Mesothelial cell of epicardium (in vitro differentiated cells): ENCODE measurements around the gene TESK2. TPM values are rescaled to one million over a fixed set of nuclear protein-coding genes. Genes with fewer than 3 reads are reported as not detected.
"Not testable (repeated sequence)": the region's sequence is repeated elsewhere in the genome, so short reads cannot be mapped to it uniquely, and the experiment has no call there.

Experiments
- DNase-seq, 2 experiments: peaks; one replicate each; pipeline ENCODE4 v3.0.0; 2021; ENCODE audit warnings: low spot score in 2 of 2; ENCODE audit not compliant: unreplicated experiment in 2 of 2
- H3K27ac Mint-ChIP-seq: 2 replicates; pipeline ENCODE4 v1.8.0; 2021; ENCODE audit warnings: mixed read lengths
- H3K27me3 Mint-ChIP-seq: 2 replicates; pipeline ENCODE4 v1.8.0; 2021; ENCODE audit warnings: low read depth, mixed read lengths
- H3K36me3 Mint-ChIP-seq: 2 replicates; pipeline ENCODE4 v1.8.0; 2021; ENCODE audit warnings: mixed read lengths
- H3K4me1 Mint-ChIP-seq: 2 replicates; pipeline ENCODE4 v1.8.0; 2021; ENCODE audit warnings: mixed read lengths
- H3K4me3 Mint-ChIP-seq: 2 replicates; pipeline ENCODE4 v1.8.0; 2021; ENCODE audit warnings: mild to moderate bottlenecking, moderate library complexity, mixed read lengths
- H3K9me3 Mint-ChIP-seq: 2 replicates; pipeline ENCODE4 v1.8.0; 2021; ENCODE audit warnings: mixed read lengths
- CTCF ChIP-seq: fragments of 200-600 bp; sonication (generic); IDR thresholded peaks from one replicate; pipeline ENCODE4 v1.5.0; 2021; ENCODE audit warnings: antibody characterized with exemption; ENCODE audit not compliant: unreplicated experiment
- total RNA-seq: library from RNA; stranded (reverse); gene quantifications from 3 replicates; pipeline ENCODE4 v1.2.1, GENCODE V29; 2021

TESK2 gene
- total RNA-seq, 1 donor from 2014 or later = 4.3 TPM

DNA sequence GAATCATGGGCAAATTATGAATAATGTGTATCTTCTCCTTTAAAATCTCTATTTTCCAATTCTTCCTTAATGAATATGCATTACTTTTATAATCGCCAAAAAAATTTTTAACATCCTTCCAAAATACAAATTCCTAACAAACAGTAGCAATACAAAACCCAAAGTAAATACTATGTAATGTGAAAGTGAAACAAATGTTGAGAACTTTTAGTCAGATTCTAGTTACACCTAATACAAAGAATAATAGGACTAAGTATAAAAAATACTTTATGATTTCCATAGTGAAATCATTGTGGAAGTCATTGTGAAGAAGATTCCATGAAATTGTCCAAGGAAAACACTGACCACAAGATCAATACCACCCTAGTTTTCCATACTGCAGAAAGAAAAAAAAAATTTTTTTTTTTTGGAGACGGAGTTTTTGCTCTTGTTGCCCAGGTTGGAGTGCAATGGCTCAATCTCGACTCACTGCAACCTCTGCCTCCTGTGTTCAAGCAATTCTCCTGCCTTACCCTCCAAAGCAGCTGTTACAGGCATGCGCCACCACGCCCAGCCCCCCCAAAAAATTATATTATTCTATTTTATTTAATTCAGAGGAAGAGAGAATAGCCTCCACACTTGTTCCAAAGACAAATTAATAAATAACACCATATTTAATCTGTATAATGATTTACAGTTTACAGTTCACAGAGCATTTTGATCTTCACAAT, 11.8 kb downstream of the TESK2 start:
- H3K27ac Mint-ChIP-seq = no peak overlapping the region
- H3K9me3 Mint-ChIP-seq = no peaks in the 10 kb centered on the region

GRCh38 chr1:45478121-45478814, 12.7 kb downstream of the TESK2 start:
- no peaks in the 10 kb centered on the region for H3K4me1 Mint-ChIP-seq

More for the DNA sequence above, 11.8 kb downstream of the TESK2 start:
- Mint-ChIP-seq H3K27me3 (no peaks in the 10 kb centered on the region), H3K36me3 (no peaks in the 10 kb centered on the region), H3K4me1 (no peaks in the 10 kb centered on the region), H3K4me3 (no peak overlapping the region)
- TF ChIP-seq CTCF = no peak
- DNase-seq = no peak

DNA sequence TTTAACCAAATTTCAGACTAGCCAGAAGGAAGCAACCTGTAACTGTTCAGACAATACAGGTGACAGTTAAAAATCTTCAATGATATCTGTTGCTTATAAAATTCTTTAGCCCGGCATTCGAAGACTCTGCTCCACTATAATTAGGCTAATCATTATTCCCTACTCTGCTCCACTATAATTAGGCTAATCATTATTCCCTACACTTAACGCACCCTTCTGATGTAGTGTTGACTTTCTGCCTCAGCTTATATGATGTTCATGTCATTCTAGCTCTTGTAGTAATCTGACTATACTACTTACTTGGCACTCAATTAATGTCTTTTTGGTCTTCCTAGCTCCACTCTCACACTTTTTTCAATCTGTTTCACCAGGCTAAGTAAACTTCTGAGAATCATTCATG, 13.3 kb downstream of the TESK2 start:
- H3K27ac Mint-ChIP-seq = no peak overlapping the region

More at GRCh38 chr1:45478121-45478814, 12.7 kb downstream of the TESK2 start:
- TF ChIP-seq CTCF = no peak
- H3K9me3 Mint-ChIP-seq = no peaks in the 10 kb centered on the region
- H3K27ac Mint-ChIP-seq = no peak overlapping the region
- no peak for DNase-seq
- no peak overlapping the region for H3K4me3 Mint-ChIP-seq
- no peaks in the 10 kb centered on the region for H3K36me3 Mint-ChIP-seq
- H3K27me3 Mint-ChIP-seq = no peaks in the 10 kb centered on the region

DNA sequence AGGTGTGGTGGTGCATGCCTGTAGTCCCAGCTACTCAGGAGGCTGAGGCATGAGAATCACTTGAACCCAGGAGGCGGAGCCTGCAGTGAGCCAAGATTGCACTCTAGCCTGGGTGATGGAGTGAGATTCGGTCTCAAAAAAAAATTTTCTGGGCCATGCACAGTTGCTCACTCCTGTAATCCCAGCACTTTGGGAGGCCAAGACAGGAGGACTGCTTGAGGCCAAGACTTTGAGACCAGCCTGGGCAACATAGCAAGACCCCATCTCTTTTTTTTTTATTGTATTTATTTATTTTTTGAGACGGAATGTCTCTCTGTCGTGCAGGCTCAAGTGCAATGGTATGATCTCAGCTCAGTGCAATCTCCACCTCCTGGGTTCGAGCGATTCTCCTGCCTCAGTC, 16.8 kb downstream of the TESK2 start:
- H3K36me3 Mint-ChIP-seq, H3K27ac Mint-ChIP-seq, H3K4me1 Mint-ChIP-seq, DNase-seq, H3K4me3 Mint-ChIP-seq, H3K9me3 Mint-ChIP-seq, H3K27me3 Mint-ChIP-seq: not testable (repeated sequence)

More for the DNA sequence above, 13.3 kb downstream of the TESK2 start:
- H3K4me1 Mint-ChIP-seq = no peaks in the 10 kb centered on the region
- TF ChIP-seq CTCF = no peak
- H3K27me3 Mint-ChIP-seq = no peaks in the 10 kb centered on the region
- H3K9me3 Mint-ChIP-seq = no peaks in the 10 kb centered on the region
- DNase-seq = no peak
- H3K36me3 Mint-ChIP-seq = no peaks in the 10 kb centered on the region
- H3K4me3 Mint-ChIP-seq = no peak overlapping the region

GRCh38 chr1:45473302-45473701, 17.7 kb downstream of the TESK2 start:
- Mint-ChIP-seq H3K27me3 (no peaks in the 10 kb centered on the region), H3K4me3 (no peak overlapping the region), H3K27ac (no peak overlapping the region), H3K9me3 (no peaks in the 10 kb centered on the region), H3K4me1 (no peaks in the 10 kb centered on the region), H3K36me3 (no peaks in the 10 kb centered on the region)
- no peak for DNase-seq
- no peak for TF ChIP-seq CTCF

GRCh38 chr1:45470306-45470798, 20.6 kb downstream of the TESK2 start:
- Mint-ChIP-seq H3K27ac (no peak overlapping the region), H3K27me3 (no peaks in the 10 kb centered on the region), H3K4me3 (no peak overlapping the region), H3K4me1 (no peaks in the 10 kb centered on the region), H3K9me3 (no peaks in the 10 kb centered on the region), H3K36me3 (no peaks in the 10 kb centered on the region)
- no peak for TF ChIP-seq CTCF
- DNase-seq = no peak

DNA sequence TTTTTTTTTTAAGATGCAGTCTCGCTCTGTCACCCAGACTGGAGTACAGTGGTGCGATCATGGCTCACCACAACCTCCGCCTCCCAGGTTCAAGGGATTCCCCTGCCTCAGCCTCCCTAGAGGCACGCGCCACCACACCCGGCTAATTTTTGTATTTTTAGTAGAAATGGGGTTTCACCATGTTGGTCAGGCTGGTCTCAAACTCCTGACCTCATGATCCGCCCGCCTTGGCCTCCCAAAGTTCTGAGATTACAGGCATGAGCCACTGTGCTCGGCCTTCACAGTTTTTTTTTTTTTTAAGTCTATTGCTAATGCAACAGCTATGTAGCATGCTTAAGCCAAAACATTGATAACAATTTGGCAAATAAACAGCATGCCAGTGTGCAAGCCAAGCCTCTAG, 23.6 kb downstream of the TESK2 start:
- not testable (repeated sequence) for H3K9me3 Mint-ChIP-seq, H3K27me3 Mint-ChIP-seq, H3K4me3 Mint-ChIP-seq, H3K36me3 Mint-ChIP-seq, DNase-seq, H3K4me1 Mint-ChIP-seq, H3K27ac Mint-ChIP-seq
